ENCODE measurements around the gene ATXN10.

GRCh38 chr22:45785458-45785857, 113.8 kb downstream of the ATXN10 start:
- TF ChIP-seq CTCF (conservative IDR thresholded peaks at IDR 0.05) = no peak
- TF ChIP-seq EZH2 (IDR thresholded peaks at IDR 0.05; ENCODE audit: low read depth) = no peak

All from PC-9 (cell line).